Omental fat pad (tissue), 4 donors: ENCODE data around the gene MAPK13. TPM values are rescaled to one million over a fixed set of nuclear protein-coding genes. Genes with fewer than 3 reads are reported as not detected.

Experiments
- ATAC-seq: fragments of 150-250 bp; one replicate; pipeline ENCODE4 v1.9.1; 2016; ENCODE audit warnings: mild to moderate bottlenecking, moderate library complexity; ENCODE audit not compliant: low FRiP score
- DNase-seq: peaks from one replicate; pipeline ENCODE4 v3.0.0-alpha.2; 2019; ENCODE audit warnings: low spot score
- CTCF ChIP-seq, 3 donors: fragments of 450-650 bp; IDR thresholded peaks; one replicate each; pipeline ENCODE4 v1.5.1; 2016 to 2017; ENCODE audit warnings: antibody characterized with exemption in 3 of 3, mild to moderate bottlenecking in 3 of 3, moderate library complexity in 2 of 3
- total RNA-seq, 4 donors: library from RNA; depleted of rRNA; stranded (reverse); fragments of >200 nt; gene quantifications; one replicate each; pipeline ENCODE4 v1.1.0, GENCODE V29; 2016

The MAPK13 gene
- total RNA-seq, 4 donors from 2014 or later = 10.9 to 27.5 (median 17.7) TPM

- DNase-seq (no peak), ATAC-seq (no peak)
- TF ChIP-seq CTCF (IDR thresholded peaks at IDR 0.05) = no peak
Measured at GRCh38 chr6:36104836-36105235, 25.5 kb upstream of the MAPK13 start.

GRCh38 chr6:36109092-36109491 lies 21.2 kb upstream of the MAPK13 start:
- DNase-seq (no peak), ATAC-seq (no peak)
- TF ChIP-seq CTCF (IDR thresholded peaks at IDR 0.05) = no peak

GRCh38 chr6:36110050-36110449 lies 20.3 kb upstream of the MAPK13 start:
- no peak for TF ChIP-seq CTCF (IDR thresholded peaks at IDR 0.05)
- ATAC-seq = no peak
- no peak for DNase-seq

GRCh38 chr6:36110863-36111262 lies 19.4 kb upstream of the MAPK13 start:
- no peak for TF ChIP-seq CTCF (IDR thresholded peaks at IDR 0.05)
- ATAC-seq = no peak
- no peak for DNase-seq

- no peak for ATAC-seq
- no peak for DNase-seq
- no peak for TF ChIP-seq CTCF (IDR thresholded peaks at IDR 0.05)
Measured at GRCh38 chr6:36111526-36111925, 18.8 kb upstream of the MAPK13 start.

- no peak for ATAC-seq
- DNase-seq = no peak
- TF ChIP-seq CTCF (IDR thresholded peaks at IDR 0.05) = no peak
Measured at GRCh38 chr6:36113049-36113448, 17.3 kb upstream of the MAPK13 start.

- DNase-seq (no peak), ATAC-seq (no peak)
- no peak for TF ChIP-seq CTCF (IDR thresholded peaks at IDR 0.05)
Measured at GRCh38 chr6:36113703-36114102, 16.6 kb upstream of the MAPK13 start.
